ENCODE data around the gene MYBPC1.
"Not testable (repeated sequence)": the region's sequence is repeated elsewhere in the genome, so short reads cannot be mapped to it uniquely, and the experiment has no call there.

The MYBPC1 gene

DNA sequence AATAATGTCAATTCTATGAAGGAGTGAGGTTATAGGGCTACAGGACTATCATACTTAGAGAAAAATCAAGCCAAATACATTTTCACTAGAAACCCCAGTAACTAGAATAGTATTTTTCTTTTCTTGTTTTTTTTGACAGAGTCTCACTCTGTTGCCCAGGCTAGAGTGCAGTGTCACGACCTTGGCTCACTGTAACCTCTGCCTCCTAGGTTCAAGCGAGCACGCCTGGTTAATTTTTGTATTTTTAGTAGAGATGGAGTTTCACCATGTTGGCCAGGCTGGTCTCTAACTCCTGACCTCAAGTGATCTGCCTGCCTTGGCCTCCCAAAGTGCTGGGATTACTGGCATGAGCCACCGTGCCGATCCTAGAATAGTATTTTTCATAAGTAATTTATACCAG is 139.7 kb downstream of the MYBPC1 start:
- not testable (repeated sequence) for H3K36me3 ChIP-seq (ENCODE audit: insufficient read depth, low read length); H3K9me3 ChIP-seq (ENCODE audit: control insufficient read depth, insufficient read depth, low read length); H3K4me1 ChIP-seq (ENCODE audit: insufficient read depth, low read length); H3K9ac ChIP-seq (ENCODE audit: low read depth, low read length)

Data from ES-I3 (cell line).